NCI-H345 treated with DMSO at 0.1 percent for 48 hours (cell line): ENCODE results near the gene PKN1.
"Not testable (repeated sequence)": the region's sequence is repeated elsewhere in the genome, so short reads cannot be mapped to it uniquely, and the experiment has no call there.

Experiments
- DNase-seq: peaks from one replicate; lab custom pipeline; 2025; ENCODE audit not compliant: unreplicated experiment; lab: John Stamatoyannopoulos, UW

PKN1 gene

DNA sequence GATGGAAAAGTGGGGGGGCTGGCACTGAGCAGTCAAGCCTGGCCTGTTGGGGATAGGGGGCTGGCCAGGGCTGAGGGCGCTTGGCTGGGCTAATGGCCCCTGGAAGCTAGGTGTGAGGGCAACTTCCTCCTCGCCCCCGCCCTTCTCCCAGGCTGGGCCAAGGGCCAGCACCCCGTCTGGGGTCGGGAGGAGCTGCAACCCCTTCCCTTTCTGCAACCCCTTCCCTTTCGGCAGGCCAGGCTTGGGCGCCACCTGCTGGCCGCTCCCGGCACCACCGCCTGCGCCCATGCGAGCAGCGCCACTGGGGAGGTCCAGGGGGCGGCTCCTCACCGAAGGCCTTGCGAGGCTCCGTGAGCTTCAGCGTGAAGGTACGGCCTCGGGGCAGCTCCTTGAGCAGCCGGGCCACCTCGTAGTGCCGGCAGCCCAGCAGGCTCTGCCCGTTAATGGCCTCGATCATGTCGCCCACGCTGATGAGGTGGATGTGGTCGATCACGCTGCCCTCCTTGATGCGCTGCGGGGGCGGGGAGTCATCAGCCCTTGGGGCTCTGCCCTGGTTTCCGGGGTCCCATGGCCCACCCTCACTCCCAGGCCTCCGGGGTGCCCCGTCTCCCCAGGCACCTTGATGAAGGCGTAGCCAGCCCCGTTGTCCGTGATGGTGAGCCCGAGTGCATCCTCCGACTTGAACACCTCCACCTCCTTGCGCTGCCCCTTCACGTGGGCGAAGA lies 47.0 kb downstream of the PKN1 start:
- DNase-seq = no peak

DNA sequence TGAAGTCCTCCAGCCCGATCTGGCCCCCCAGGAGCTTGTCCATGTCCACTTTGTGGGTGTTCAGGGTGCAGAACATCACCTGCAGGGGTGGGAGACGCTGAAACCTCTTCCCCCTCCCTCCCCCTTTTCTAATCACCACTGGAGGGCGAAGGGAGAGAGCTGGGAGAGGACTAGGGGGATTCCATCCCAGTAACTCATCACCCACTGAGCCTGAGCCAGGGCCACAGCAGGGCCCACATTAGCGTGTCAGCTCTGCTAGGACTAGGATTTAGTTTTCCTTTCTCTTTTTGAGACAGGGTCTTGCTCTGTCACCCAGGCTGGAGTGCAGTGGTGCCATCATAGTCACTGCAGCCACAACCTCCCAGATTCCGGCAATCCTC lies 47.6 kb downstream of the PKN1 start:
- no peak for DNase-seq

DNA sequence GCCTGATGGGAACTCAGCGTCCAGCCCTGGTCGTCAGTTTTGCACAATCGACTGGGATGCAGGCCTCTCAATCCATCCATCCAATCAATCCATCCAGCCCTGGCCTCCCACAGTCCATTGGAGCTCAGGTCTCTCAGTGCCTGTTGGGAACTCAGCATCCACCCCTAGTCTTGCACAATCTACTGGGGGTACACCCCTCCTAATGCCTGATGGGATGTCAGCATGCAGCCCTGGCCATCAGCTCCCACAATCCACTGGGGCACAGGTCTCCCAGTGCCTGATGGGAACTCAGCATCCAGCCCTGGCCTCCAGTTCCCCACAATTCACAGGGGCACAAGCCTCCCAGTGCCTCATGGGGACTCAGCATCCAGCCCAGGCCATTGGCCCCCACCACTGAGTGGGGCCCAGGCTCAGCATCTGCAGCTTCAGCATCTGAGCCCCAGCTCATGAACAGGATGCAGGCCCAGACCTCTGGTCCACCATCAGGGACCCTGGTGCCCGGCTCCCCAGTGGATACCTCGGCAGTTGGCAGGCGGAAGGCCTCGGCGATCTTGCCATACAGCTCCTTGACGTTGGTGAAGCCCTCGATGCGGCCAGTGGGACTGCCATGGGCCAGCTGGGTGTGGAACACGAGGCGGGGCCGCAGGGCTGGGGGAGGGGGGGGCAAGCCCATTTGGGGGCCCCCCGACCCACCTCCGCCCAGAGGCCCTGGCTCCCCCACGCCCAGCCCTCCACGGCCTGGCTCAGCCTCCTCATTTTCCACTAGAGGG lies 49.3 kb downstream of the PKN1 start:
- DNase-seq = no peak

DNA sequence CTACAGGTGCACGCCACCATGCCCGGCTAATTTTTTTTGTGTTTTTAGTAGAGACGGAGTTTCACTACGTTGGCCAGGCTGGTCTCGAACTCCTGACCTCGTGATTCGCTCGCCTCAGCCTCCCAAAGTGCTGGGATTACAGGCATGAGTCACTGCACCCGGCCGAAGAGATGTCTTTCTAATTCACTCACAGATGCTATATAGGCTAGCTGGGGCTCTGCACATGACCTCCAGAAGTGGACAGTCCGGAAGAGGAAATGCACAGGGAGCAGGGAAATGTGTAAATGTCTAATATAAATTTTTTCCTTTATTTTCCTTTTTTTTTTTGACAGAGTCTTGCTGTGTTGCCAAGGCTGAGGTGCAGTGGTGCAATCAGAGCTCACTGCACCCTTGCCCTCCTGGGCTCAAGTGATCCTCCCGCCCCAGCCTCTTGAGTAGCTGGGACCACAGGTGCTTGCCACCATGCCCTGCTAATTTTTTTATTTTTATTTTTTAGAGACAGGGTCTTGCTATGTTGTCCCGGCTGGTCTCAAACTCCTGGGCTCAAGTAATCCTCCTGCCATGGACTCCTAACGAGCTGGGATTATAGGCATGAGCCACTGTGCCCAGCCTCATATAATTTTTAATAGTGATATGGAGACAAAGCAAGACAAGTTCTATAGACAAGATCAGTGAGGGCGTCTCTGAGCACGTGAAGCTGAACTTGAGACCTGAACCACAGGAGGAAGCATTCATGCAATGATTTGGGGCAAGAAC lies 54.4 kb downstream of the PKN1 start:
- no peak for DNase-seq

DNA sequence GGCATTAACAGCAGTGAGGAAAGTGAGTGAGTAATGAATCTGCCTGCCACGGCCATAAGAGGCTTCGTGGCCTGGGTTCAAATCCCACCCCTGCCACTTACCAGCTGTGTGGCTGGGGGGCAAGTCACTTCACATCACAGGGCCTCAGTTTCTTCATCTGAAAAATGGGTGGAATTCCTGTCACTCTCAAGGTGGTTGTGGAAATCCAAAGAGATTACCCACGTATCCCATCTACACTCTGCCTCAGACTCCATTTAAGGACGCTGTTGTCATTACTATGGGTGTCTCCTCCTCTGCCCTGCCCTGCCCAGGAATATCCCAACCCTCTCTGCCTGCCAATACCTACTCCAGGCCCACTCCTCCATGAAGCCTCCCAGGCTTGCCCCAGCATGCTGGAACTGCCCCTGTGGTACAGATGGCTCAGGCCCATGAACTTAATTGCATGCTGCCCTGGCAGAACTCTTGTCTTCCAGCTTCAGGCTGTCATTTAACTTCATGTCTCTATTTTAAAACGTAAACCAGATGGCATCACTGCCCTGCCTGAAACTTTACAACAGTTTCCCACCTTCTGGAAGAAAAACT lies 59.7 kb downstream of the PKN1 start:
- no peak for DNase-seq

DNA sequence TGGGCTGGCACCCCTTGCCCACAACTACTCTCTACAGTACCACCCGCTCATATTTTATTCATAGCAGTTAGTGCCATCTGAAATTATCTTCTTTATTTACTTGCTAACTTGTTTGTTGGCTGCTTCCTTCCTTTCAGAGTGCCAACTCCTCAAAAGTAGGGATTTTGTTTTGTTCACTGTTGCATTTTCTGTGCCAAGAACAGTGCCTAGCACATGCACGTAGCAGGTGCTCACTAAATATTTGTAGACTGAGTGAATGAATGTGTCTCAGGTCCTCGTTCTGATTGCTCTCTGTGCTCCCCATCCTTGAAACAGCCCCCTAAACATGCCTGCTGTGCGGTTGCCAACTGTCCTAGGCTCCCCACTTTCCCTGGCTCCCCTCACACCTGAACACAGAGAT lies 61.3 kb downstream of the PKN1 start:
- no peak for DNase-seq

DNA sequence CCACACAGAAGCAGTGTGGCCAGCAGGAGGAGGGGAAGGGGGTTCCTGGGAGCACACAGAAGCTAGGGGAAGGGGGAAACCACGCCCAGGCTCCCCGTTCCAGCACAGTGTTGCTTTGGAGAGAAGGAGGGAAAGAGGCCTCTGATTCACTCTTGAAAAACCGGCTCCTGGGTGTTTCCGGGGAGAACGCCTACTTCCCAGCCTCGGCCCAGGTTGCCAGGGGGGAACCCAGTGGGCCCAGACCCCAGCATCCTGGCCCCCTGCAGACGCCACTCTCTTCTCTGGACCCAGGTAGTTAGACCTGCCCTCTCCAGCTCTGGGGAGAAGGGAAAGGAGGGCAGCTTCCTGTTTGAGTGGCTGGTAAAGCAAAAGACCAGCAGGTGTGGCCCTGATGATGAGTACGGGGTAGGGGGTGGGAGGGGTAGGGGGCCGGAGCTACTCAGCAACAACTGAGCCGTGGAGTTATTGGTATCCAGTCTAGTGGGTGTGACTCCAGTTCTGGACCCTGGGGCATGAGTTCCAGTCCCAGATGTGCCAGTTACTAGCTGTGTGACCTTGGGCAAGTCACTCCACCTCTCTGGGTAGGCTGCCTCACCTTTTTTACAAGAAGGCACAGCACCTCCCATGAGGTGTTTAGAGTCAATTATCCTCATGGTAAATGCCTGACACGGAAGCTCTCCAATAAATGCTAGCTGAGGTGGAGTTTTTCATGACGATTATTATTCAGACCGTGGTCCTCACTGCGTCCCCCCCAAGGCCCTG lies 62.0 kb downstream of the PKN1 start:
- DNase-seq = no peak

DNA sequence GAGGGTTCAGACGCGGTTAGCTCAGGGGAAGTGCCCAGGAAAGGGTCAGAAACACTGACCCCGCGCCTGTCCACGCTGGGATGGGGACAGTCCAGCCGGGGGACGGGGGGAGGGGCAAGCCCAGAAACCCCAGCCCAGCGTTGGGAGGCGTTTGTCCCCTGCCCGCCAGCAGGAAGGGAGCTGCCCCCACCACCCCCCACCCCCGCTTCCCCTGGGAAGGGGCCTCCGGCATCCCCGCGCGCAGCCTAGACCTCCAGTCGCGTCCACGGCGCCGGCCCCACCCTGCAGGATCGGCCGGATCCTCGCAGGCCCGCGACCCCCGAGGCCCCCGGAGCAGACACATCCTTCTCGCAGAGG lies 62.5 kb downstream of the PKN1 start:
- DNase-seq = no peak

DNA sequence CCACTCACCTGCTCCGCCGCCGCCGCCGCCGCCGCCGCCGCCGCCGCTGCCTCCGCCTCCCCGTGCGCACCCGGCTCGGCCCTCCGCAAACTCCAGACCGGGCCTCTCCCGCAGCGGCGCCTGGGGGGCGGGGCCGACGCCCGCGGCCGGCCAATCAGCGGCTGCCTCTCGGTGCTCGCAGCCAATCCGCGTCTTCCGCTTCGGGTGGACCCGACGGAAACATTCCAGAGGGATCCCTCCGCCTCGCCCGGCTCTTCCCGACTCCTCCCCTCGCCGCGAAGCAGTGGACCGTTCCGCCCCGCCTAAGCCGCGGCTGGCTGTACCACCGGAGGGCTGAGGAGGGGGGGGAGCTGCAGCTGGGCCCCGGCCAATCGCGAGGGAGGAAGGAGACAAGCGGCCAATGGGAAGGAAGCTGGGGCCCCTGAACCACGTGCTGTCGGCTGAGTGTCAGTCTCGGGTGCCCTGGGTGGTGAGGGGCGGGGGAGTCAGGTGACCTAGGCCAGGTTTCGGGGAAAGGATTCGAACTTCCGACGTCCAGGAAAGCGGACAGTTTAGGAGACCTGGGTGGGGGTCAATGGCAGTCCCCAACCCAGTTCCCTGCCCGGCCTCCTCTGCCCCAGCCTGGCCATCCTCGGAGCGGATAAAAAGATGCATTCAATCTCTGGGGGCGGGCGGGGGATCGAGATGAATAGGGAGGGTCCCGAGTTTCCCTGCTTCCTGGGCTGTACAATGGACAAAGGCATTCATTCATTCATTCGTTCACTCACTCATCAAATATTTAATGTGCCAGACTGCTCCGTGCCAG lies 63.1 kb downstream of the PKN1 start, which contains the start of gene GIPC1:
GIPC1 (minus strand) TSS at position 99 of the 805 bp plus-strand sequence. CDS start 13,151 bp downstream, outside the sequence.
- peak; percentile 82 for DNase-seq

DNA sequence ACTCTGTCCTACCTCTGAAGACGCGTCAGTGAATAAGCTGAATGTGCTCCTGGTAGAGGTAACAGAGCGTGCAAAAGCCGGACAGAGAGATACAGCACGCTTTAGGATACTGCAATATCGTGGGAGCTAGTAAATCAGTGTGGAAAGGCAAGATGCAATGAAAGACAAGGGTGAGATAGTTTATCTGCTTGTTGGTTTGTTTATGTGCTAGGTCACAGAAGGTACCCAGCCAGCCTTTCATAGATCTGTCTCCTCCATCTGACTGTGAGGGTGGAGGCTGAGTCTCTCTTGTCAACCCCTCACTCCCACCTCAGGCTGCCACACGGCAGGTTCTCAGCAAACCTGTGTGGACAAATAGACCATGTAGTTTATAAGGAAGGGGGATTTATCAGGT lies 63.7 kb downstream of the PKN1 start:
- DNase-seq = no peak

DNA sequence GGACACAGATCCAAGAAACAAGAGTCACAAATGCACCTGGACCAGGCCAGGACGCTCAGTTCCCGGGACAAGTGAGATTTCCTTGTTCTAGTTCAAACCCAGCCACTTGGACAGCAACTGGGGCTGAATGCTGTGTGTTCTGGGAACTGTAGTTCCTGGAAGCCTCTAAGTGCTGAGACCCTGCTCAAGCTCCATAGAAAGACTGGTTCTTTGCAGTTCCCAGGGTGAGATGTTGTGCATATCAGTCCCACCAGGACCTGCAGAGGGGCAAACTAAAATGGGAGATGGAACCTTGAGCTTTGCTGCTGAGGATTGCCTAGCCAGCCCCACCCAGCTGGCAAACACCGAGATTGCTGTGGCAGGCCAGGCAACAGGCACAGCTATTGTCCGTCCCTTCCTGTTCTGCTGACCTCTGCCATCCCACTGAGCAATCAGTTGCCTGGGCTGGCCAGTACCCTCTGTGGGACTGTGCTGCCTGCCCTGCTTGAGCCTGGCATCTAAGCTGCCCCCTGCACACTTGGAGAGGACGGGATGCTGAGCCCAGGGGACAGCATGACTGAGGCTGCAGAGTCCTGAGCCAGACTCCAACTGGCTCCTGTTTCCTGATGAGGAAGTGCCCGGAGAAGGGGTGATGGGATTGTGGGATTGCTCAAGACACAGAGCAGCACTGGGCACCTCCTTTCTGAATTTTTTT lies 64.3 kb downstream of the PKN1 start:
- no peak for DNase-seq

DNA sequence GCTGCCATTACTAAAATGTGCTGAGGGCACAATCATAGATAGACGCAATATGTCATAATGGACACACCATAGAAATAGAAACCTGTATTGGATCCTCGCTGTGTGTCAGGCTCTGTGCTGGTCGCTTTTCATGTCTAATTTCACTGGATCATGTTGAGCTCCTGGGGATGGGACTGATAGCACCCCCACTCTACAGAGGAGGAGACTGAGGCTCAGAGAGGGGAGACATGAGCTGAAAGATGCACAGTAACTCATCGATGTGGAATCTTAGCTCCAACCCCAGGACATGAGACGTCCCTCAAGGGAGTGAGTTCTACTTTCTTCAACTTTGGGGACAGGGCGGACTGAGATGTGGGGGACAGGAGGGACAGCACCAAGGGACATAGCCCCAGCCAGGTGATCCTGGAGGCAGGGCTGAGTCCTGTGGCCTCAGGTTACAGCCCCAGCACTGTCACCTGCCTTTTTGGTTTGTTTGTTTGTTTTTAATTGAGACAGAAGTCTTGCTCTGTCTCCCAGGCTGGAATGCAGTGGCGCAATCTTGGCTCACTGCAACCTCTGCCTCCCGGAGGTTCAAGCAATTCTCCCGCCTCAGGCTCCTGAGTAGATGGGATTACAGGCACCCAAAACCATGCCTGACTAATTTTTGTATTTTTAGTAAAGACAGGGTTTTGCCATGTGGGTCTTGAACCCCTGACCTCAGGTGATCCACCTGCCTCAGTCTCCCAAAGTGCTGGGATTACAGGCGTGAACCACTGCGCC lies 69.4 kb downstream of the PKN1 start:
- DNase-seq = no peak

DNA sequence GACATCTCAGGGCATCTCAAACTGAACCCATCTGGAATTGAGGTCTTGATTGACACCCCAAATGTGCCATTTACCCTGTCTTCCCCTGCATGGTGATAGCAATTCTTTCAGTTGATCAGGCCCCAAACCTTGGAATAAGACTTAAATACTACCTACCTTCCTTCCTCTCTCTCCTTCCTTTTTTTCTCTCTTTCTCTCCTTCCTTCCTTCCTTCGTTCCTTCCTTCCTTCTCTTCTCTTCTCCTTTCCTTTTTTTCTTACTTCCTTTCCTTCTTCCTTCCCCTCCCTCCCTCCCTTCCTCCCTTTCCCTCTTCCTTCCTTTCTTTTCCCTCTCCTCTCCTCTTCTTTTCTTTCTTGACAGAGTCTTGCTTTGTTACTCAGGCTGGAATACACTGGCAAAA lies 70.2 kb downstream of the PKN1 start:
- no peak for DNase-seq

DNA sequence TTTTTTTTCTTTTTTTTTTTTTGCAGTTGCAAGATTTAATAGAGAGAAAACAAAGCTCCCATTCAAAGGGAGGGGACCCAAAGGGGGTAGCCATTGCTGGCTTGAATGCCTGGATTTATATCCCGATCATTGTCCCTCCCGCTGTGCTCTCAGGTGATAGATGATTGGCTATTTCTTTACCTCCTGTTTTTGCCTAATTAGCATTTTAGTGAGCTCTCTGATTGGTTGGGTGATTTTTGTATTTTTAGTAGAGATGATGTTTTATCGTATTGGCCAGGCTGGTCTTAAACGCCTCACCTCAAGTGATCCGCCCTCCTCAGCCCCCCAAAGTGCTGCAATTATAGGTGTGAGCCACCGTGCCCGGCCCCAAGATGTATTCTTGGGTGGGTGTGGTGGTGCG lies 71.5 kb downstream of the PKN1 start:
- not testable (repeated sequence) for DNase-seq

DNA sequence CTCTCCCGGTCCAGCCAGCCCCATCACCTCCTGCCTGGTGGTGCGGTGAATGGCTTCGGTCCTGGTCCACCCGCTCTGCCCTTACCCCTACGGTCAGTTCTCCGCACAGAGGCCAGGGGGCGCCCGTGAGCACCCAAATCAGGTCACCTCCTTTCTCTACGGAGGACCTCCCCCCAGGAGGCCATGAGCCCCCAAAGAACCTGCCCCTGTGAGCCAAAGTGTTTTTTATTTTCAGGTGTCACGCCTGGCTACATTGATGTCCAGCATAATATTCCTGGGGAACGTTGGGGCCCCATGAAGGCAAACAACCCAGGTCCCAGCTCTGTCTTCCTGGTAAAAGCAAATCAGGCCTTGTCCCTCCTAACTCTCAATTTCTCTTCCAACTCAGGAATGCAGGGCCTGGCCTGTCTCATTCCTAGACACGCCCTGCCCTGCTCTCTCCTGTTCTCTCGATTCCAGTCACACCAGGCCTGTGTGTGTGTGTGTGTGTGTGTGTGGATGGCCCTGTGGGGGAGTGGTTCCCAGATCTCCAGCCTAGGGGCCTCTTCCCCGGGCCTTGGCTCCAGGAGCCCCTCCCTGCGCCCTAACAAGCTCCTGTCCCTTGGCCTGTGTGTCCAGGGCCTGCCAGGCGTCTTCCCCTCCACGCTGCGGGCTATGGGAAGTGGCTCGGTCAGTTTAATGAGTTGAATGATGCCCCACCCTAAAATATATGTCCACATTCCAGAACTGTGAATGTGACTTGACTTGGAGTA lies 72.6 kb downstream of the PKN1 start:
- no peak for DNase-seq

DNA sequence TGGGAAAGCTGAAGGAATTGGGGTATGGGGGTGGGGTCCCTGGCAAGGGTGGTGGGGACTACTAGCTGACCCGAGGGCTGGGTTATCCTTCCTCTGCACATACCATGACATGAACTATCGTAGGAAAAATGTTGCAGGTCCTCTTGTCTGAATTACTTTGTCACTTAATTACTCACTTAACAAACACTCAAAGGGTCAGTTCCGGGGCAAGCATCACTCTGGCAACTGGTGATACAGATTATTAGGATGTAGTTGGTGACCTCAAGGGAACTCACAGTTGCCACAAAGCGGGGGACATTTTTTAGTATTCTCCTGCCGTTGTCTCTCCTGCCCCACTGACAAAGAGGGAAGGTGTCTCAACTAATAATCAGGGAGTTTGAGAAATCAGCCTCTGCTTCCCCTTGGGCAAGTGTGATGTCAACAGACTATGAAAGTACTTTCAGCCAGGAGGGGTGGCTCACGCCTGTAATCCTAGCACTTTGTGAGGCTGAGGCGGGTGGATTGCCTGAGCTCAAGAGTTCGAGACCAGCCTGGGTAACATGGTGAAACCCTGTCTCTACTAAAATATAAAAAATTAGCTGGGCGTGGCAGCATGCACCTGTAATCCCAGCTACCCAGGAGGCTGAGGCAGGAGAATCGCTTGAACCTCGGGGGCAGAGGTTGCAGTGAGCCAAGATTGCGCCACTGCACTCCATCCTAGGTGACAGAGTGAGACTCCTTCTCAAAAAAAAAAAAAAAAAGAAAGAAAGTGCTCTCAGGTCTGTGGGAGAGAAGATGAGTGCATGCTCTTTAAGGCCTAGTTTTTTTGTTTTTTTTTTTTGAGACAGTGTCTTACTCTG lies 74.8 kb downstream of the PKN1 start:
- no peak for DNase-seq
